ENCODE results near the gene RAB12.
"Not testable (repeated sequence)": the region's sequence is repeated elsewhere in the genome, so short reads cannot be mapped to it uniquely, and the experiment has no call there.

Gene RAB12

DNA sequence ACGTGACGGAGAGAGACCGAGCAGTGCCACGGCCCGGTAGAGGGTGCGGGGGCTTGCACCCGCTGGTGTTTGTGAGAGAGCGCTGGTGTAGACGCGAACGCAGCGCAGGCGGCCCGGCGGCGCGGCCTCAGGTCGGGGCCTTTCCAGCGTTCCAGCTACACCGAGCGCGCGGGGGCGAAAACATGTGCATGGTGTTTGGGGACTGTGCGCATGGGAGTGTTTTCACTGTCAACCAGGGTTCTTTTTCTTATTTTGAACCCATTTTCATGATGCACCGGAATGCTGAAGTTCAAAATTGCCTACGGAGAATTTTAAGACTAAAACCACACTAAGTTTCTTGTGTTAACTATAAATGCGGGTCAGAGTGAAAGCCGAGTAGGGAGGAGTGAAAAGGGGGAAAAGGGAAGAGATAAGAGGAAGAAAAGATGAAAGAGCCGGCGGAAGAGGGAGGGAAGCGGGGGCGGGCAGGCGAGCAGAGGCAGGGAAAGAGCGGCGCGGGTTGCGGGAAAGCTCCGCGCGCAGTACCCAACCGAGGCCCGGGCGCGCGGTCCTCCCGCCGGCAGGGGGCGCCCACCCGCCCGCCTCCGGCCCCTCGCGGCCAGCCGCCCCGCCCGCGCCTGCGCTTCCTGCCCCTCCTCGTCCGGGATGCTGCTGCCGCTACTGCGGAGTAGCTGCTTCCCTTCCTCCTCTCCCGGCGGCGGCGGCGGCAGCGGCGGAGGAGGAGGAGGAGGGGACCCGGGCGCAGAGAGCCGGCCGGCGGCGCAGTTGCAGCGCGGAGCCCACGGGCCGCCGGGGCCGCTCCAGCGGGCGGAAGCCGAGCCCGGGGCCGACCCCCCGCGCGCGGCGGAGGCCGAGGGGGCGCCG is at the start of gene RAB12:
Gene RAB12 (plus strand): TSS at position 643 of the 864 bp plus-strand sequence. CDS start 3 bp downstream, at position 646.
- DNase-seq: peak; percentile 85

GRCh38 chr18:8559612-8560186 is 49.5 kb upstream of the RAB12 start:
- DNase-seq: no peak

GRCh38 chr18:8561123-8561910 is 47.9 kb upstream of the RAB12 start:
- DNase-seq: no peak

GRCh38 chr18:8562070-8562469 is 47.2 kb upstream of the RAB12 start:
- no peak for DNase-seq

- no peak for DNase-seq
Measured at GRCh38 chr18:8562919-8563318, 46.3 kb upstream of the RAB12 start.

DNA sequence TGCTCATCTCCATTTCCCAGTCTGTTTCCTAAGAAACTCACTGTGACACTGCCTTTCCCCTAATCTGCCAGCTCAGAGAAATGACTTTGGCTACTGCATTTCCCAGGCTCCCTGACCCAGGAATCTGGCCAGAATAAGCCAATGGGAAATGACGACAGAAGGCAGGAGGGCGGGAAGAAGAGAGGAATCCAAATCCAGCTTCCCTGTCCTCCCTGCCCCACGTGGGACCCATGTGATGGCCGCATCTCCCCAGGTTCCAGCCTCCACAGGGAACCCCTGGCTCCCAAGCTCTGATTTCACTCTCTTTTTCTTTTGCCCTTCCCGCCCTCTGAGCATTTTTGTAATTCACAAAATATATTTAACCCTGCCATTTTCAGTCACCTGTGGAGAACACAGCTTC is 37.8 kb upstream of the RAB12 start:
- DNase-seq: no peak

DNA sequence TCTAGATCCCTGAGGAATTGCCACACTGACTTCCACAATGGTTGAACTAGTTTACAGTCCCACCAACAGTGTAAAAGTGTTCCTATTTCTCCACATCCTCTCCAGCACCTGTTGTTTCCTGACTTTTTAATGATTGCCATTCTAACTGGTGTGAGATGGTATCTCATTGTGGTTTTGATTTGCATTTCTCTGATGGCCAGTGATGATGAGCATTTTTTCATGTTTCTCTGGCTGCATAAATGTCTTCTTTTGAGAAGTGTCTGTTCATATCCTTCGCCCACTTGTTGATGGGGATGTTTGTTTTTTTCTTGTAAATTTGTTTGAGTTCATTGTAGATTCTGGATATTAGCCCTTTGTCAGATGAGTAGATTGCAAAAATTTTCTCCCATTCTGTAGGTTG is 35.5 kb upstream of the RAB12 start:
- DNase-seq: not testable (repeated sequence)

- no peak for DNase-seq
Measured at GRCh38 chr18:8584798-8585197, 24.4 kb upstream of the RAB12 start.

- no peak for DNase-seq
Measured at GRCh38 chr18:8586941-8587340, 22.3 kb upstream of the RAB12 start.

- DNase-seq: no peak
Measured at GRCh38 chr18:8595445-8595844, 13.8 kb upstream of the RAB12 start.

DNA sequence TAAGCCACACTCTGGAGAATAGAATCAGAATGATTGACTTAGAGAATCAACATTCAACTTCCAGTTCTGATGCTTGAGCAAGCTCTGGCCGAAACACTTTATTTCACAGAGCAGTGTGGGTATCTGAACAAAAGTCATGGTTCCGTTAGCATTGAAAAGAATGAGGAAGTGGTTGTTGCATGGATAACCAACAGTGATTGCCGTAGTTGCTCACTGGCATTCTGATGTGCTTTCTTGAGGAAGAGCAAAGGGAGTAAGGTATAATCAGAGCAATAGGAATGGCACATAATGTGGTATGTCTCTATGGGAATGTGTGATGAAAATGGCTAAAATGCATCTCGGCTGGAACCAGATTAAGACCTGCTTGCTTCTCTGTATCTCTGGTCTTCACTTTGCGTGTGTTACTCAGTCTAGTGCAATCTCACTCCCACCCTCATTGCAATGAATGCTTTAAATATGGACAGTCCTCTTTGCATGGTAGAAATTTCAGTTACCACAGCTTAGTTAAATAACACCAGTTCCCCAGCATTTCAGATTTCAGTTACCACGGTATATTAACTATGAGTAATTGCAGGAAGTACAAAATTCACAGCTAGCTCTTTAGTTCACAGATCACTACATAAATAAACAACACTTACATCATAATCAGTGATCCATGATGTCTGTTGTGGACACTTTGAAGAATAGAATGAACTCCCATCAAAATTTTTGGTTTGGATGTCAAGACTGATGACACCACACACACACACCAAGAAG is 7.8 kb upstream of the RAB12 start:
- no peak for DNase-seq

DNA sequence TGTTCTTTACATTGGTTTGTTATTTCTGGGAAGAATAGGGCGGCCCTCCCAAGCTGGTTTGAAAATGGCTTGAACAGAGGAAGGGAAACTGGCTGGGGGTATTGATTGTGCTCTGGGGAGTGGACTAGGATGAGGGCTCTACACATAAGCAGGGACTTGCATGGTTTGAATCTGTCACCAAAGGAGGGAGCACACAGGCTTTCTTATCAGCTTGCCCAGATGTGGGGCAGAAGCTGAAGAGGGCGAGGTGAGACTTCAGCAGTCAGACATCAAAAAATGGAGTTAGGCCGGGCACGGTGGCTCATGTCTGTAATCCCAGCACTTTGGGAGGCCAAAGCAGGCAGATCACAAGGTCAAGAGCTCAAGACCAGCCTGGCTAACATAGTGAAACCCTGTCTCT is 7.2 kb upstream of the RAB12 start:
- DNase-seq: no peak

DNA sequence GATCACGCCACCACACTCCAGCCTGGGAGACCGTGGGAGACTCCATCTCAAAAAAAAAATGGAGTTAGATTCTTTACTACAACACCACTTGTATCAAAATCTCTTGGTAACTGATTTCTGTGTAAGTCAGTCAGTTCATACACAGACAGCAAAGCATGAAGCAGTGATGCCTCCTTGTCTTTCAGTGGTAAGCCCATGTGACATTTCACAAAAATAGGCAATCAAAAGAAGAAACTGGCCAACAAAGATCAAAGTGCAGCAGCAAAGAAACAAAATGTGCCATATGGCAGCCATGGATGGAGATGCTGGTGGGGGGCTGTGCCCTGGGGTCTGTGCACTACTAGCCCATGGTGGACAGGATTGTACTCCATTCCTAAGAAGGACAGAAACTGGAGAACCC is 6.7 kb upstream of the RAB12 start:
- no peak for DNase-seq

DNA sequence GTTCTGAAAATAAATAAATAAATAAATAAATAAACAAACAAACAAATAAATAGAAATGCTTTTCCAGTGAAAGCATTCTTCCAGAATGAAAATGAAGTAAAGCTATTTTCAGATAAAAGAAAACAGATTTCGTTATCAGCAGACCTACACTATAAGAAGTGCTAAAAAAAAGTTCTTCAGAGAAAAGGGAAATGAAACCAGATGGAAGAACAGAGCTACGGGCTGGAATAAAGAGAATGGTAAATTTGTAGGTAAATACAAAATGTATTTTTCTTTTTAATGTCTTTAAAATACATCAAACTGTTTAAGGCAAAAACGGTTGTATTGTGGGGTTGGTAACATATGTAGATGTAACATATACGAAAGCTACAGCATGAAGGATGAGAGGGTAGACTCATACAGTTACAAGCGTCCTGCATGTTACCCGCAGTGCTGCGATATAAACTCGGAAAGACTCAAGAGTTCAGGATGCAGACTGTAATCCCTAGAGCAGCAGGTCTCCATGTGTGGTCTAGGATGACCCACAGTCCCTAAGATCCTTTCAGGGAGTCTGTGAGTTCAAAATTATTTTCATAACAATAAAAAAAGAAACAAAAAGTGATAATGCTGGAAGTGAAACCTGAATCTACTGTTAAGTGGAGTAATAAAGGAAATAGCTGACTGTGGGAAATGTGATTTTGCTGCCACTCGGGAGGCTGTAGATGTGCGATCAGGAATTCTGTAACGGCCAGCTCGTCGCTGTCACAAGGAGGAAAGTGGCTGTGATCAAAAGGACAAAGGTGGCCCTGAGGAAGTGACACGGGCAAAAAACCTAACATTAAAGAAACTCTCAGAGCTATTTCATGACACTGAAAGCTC is 5.3 kb upstream of the RAB12 start:
- DNase-seq: no peak

DNA sequence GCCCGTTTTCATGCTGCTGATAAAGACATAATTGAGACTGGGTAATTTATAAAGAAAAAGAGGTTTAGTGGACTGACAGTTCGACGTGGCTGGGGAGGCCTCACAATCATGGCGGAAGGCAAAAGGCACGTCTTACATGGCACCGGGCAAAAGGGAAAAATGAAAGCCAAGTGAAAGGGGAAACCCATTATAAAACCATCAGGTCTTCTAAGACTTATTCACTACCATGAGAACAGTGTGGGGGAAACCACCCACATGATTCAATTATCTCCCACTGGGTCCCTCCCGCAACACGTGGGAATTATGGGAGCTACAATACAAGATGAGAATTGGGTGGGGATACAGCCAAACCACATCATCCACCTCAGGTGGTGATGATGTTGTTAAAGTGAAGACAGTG is 3.3 kb upstream of the RAB12 start:
- no peak for DNase-seq

GRCh38 chr18:8607776-8608742 is 1.2 kb upstream of the RAB12 start:
- DNase-seq: no peak

DNA sequence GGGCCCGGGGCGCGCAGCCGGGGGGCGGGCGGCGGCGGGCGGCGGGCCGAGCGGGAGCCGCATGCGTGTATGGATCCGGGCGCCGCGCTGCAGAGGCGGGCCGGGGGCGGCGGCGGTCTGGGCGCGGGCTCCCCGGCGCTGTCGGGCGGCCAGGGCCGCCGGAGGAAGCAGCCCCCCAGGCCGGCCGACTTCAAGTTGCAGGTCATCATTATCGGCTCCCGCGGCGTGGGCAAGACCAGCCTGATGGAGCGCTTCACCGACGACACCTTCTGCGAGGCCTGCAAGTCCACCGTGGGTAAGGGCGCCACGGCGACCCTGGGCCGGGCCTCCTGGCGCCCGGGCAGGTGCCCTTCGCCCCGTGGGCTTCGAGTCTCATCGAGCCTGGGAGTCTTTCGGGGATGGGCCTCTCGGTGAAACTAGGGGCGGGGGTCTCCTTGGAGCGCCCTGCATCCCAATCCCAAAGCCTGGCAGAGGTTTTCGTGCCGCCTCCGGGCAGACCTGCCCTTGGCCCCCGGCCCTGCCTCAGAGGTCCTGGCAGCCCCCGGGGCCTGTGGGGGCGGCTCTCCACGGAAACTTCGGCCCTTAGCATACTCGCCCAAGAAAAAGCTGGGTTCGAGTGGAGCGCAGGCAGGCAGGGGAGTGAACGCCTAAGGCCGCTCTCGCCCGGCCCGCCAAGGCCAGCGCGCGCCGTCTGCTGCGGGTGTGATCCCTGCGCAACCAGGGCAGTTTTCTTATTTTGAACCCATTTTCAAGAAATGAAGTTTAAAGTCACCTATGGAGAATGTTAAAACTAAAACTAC is 622 bp downstream of the RAB12 start:
- no peak for DNase-seq

DNA sequence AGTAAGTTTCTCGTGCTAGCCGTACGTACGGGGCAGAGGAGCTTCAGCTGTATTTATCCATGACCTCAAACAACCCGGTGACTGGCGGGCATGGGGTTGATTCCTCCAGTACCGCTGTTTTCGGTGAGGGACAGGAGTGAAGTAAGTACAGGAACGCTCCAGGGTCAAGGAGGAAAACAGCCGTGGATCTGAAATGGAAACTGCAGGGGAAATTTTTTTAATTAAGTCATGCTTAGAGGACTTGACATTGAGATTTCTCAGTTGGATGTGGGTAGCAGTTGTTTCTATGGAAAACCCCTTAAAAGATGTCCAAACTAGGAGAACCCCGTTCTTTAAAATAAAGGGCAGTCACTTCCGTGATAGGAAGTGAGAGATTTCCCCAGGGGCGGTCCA is 1.2 kb downstream of the RAB12 start:
- DNase-seq: no peak

GRCh38 chr18:8611916-8612576 is 2.8 kb downstream of the RAB12 start:
- no peak for DNase-seq
